Suprapubic skin (tissue), 4 donors: ENCODE measurements around the gene FERMT2. TPM values are rescaled to one million over a fixed set of nuclear protein-coding genes. Genes with fewer than 3 reads are reported as not detected.
A peak's percentile ranks its signal among the peaks of the same experiment; 100 is the strongest.

Experiments used
- DNase-seq, 2 donors: peaks; one replicate each; pipeline ENCODE4 v3.0.0-alpha.2; 2019; ENCODE audit warnings: low spot score in 2 of 2
- H3K27ac ChIP-seq: fragments of 200-600 bp; sonication (generic); one replicate; pipeline ENCODE4 v1.5.1; 2019
- H3K27me3 ChIP-seq: fragments of 200-600 bp; sonication (generic); one replicate; pipeline ENCODE4 v1.5.1; 2019
- H3K36me3 ChIP-seq: fragments of 200-600 bp; sonication (generic); one replicate; pipeline ENCODE4 v1.5.1; 2019
- H3K4me1 ChIP-seq: fragments of 200-600 bp; sonication (generic); one replicate; pipeline ENCODE4 v1.5.1; 2019
- H3K4me3 ChIP-seq: fragments of 200-600 bp; sonication (generic); one replicate; pipeline ENCODE4 v1.5.1; 2019; ENCODE audit warnings: mild to moderate bottlenecking
- H3K9me3 ChIP-seq: fragments of 200-600 bp; sonication (generic); one replicate; pipeline ENCODE4 v1.5.1; 2019
- EP300 ChIP-seq: sonication (generic); formaldehyde crosslinking; IDR thresholded peaks from one replicate; pipeline ENCODE4 v1.6.1; 2017; ENCODE audit warnings: antibody characterized with exemption
- POLR2A ChIP-seq, 2 donors: fragments of 450-650 bp; IDR thresholded peaks; one replicate each; pipeline ENCODE4 v1.6.1; 2017; ENCODE audit warnings: antibody characterized with exemption in 2 of 2, mild to moderate bottlenecking in 2 of 2, moderate library complexity in 2 of 2
- POLR2AphosphoS5 ChIP-seq, 3 donors: sonication (generic); formaldehyde crosslinking; IDR thresholded peaks; one replicate each; pipeline ENCODE4 v1.6.1; 2017; ENCODE audit warnings: antibody characterized with exemption in 3 of 3
- WGBS: methylation state at CpG from one replicate; pipeline ENCODE4 v1.1.5; 2018; 5-methylcytosine and 5-hydroxymethylcytosine counted together
- total RNA-seq, 4 donors: library from RNA; depleted of rRNA; stranded (reverse); fragments of >200 nt; gene quantifications; one replicate each; pipeline ENCODE4 v1.1.0, GENCODE V29; 2016
- TF ChIP-seq, protein P1 (sequence below), 2 donors: fragments of 200-600 bp in 1 of 2; fragments of 450-650 bp in 1 of 2; sonication (generic) in 1 of 2; IDR thresholded peaks; one replicate each; pipeline ENCODE4 v1.5.1; 2016 to 2019; ENCODE audit warnings: antibody characterized with exemption in 2 of 2, mild to moderate bottlenecking in 1 of 2, moderate library complexity in 1 of 2

Gene FERMT2
- total RNA-seq, 4 donors from 2014 or later, result 9.1 to 17.7 (median 15.1) TPM

DNA sequence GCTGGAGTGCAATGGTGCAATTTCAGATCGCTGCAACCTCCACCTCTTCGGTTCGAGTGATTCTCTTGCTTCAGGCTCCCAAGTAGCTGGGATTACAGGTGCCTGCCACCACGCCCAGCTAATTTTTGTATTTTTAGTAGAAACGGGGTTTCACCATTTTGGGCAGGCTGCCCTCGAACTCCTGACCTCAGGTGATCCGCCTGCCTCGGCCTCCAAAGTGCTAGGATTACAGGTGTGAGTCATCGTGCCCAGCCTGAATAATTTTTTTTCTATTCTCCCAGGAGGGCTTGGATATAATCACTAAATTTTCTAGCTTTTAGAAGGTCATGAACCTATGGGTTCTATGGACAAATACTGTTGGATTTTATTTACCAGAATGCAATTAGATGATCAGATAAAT is 114.8 kb downstream of the FERMT2 start:
- 67% methylated on average over 9 of the region's 9 CpGs for WGBS
- peaks cover 7% of the 10 kb centered on the region for H3K4me1 ChIP-seq
- H3K9me3 ChIP-seq, result no peaks in the 10 kb centered on the region
- no peak for DNase-seq
- H3K27me3 ChIP-seq, result no peaks in the 10 kb centered on the region
- TF ChIP-seq EP300 (no peak), POLR2A (IDR thresholded peaks at IDR 0.05) (no peak), POLR2AphosphoS5 (IDR thresholded peaks at IDR 0.05) (no peak)
- TF ChIP-seq, protein P1, sequence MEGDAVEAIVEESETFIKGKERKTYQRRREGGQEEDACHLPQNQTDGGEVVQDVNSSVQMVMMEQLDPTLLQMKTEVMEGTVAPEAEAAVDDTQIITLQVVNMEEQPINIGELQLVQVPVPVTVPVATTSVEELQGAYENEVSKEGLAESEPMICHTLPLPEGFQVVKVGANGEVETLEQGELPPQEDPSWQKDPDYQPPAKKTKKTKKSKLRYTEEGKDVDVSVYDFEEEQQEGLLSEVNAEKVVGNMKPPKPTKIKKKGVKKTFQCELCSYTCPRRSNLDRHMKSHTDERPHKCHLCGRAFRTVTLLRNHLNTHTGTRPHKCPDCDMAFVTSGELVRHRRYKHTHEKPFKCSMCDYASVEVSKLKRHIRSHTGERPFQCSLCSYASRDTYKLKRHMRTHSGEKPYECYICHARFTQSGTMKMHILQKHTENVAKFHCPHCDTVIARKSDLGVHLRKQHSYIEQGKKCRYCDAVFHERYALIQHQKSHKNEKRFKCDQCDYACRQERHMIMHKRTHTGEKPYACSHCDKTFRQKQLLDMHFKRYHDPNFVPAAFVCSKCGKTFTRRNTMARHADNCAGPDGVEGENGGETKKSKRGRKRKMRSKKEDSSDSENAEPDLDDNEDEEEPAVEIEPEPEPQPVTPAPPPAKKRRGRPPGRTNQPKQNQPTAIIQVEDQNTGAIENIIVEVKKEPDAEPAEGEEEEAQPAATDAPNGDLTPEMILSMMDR (IDR thresholded peaks at IDR 0.05), result no peak
- H3K27ac ChIP-seq, result no peak overlapping the region
- no peaks in the 10 kb centered on the region for H3K36me3 ChIP-seq
- no peak overlapping the region for H3K4me3 ChIP-seq

DNA sequence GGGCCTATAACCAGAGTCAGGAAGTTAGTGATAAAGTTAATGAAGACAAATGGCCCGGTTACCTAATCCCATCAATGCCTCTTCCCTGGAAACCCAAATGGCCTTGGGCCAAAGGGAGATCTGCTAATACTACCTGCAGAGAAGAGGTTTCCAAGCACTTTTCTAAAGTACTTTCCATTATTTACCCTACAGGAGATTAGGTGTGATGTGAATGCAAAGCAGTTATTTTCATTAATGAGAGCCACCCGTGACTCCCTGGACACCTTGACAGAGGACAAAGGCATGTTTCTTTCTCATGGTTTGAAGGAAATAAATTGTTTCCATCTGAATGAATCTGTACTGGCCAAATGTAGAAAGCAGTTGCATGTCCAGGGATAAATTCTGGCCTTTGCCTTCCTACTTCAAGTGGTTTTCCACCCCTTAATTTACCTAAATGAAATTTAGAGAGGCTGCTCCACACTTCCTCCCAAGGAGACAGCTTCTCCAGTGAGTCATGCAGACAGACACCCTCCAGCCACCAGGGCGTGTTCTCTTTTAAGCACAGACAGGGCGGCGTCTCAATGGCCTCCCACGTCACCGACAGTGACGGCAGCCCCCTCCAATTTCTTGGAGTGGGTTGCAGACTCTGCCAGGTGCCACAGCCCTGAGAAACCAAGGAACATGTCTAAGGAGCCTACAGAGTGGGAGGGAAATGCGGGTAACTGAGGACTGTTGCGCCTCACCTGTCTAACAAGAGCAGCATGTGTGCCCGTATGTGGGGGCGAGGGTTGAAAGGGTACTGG is 115.5 kb downstream of the FERMT2 start:
- no peaks in the 10 kb centered on the region for H3K27me3 ChIP-seq
- TF ChIP-seq EP300, result no peak
- TF ChIP-seq, protein P1 (IDR thresholded peaks at IDR 0.05), result no peak
- no peak for TF ChIP-seq POLR2A (IDR thresholded peaks at IDR 0.05)
- H3K36me3 ChIP-seq, result no peaks in the 10 kb centered on the region
- WGBS, result 65% methylated on average over 12 of the region's 12 CpGs
- peak in 1 of 2 donors; percentile 74 for DNase-seq
- H3K4me1 ChIP-seq, result peaks cover 5% of the 10 kb centered on the region
- no peak overlapping the region for H3K27ac ChIP-seq
- H3K4me3 ChIP-seq, result no peak overlapping the region
- H3K9me3 ChIP-seq, result no peaks in the 10 kb centered on the region

GRCh38 chr14:52834440-52834842 is 116.4 kb downstream of the FERMT2 start:
- no peak overlapping the region for H3K27ac ChIP-seq
- peaks cover 5% of the 10 kb centered on the region for H3K4me1 ChIP-seq
- H3K27me3 ChIP-seq, result no peaks in the 10 kb centered on the region
- no peak for DNase-seq
- TF ChIP-seq EP300 (no peak), POLR2A (IDR thresholded peaks at IDR 0.05) (no peak), POLR2AphosphoS5 (IDR thresholded peaks at IDR 0.05) (no peak)
- TF ChIP-seq, protein P1 (IDR thresholded peaks at IDR 0.05), result no peak
- H3K9me3 ChIP-seq, result no peaks in the 10 kb centered on the region
- 35% methylated on average over 1 of the region's 1 CpG for WGBS
- H3K4me3 ChIP-seq, result no peak overlapping the region
- H3K36me3 ChIP-seq, result no peaks in the 10 kb centered on the region

GRCh38 chr14:52833891-52834290 is 117.0 kb downstream of the FERMT2 start:
- Histone ChIP-seq H3K27ac (no peak overlapping the region), H3K4me3 (no peak overlapping the region), H3K27me3 (no peaks in the 10 kb centered on the region), H3K9me3 (no peaks in the 10 kb centered on the region), H3K36me3 (no peaks in the 10 kb centered on the region), H3K4me1 (peaks cover 5% of the 10 kb centered on the region)
- no peak for DNase-seq
- TF ChIP-seq POLR2A (IDR thresholded peaks at IDR 0.05), result no peak
- TF ChIP-seq POLR2AphosphoS5 (IDR thresholded peaks at IDR 0.05), result no peak
- no peak for TF ChIP-seq EP300
- TF ChIP-seq, protein P1 (IDR thresholded peaks at IDR 0.05), result no peak
- 90% methylated on average over 5 of the region's 5 CpGs for WGBS

- no peak overlapping the region for H3K4me3 ChIP-seq
- no peaks in the 10 kb centered on the region for H3K4me1 ChIP-seq
- TF ChIP-seq POLR2A (IDR thresholded peaks at IDR 0.05), result no peak
- TF ChIP-seq EP300, result no peak
- TF ChIP-seq POLR2AphosphoS5 (IDR thresholded peaks at IDR 0.05), result no peak
- TF ChIP-seq, protein P1 (IDR thresholded peaks at IDR 0.05), result no peak
- no peaks in the 10 kb centered on the region for H3K36me3 ChIP-seq
- no peak overlapping the region for H3K27ac ChIP-seq
- 88% methylated on average over 7 of the region's 7 CpGs for WGBS
- no peak for DNase-seq
- H3K27me3 ChIP-seq, result no peaks in the 10 kb centered on the region
- no peaks in the 10 kb centered on the region for H3K9me3 ChIP-seq
Observed at GRCh38 chr14:52829527-52830185, 121.2 kb downstream of the FERMT2 start.
